HL-60 (cell line): ENCODE measurements around the gene EGLN3.

Experiments
- DNase-seq, 2 experiments: peaks; one replicate each; pipeline ENCODE4 v3.0.0-alpha.2; 2010 to 2020; ENCODE audit warnings: low read depth in 1 of 2, low spot score in 1 of 2
- H3K27ac ChIP-seq: fragments of 250-450 bp; sonication (Bioruptor Pico); replicated peaks from 2 replicates; pipeline ENCODE4 v1.5.1; 2020; ENCODE audit warnings: mild to moderate bottlenecking, moderate library complexity
- H3K27me3 ChIP-seq: fragments of 250-450 bp; sonication (Bioruptor Pico); 2 replicates; pipeline ENCODE4 v1.5.1; 2021; ENCODE audit warnings: mild to moderate bottlenecking, moderate library complexity; ENCODE audit not compliant: insufficient read depth, poor library complexity, severe bottlenecking
- H3K4me3 ChIP-seq: replicated peaks from 2 replicates; pipeline ENCODE4 v1.5.1; 2011; ENCODE audit warnings: mild to moderate bottlenecking, control low read depth, low read length; ENCODE audit not compliant: insufficient read depth
- GABPA ChIP-seq: IDR thresholded peaks from 2 replicates; pipeline ENCODE4 v1.6.1; 2012; ENCODE audit warnings: low read depth
- POLR2AphosphoS5 ChIP-seq: IDR thresholded peaks from 2 replicates; pipeline ENCODE4 v1.6.1; 2012; ENCODE audit warnings: low read depth
- SPI1 ChIP-seq: IDR thresholded peaks from 2 replicates; pipeline ENCODE4 v1.6.1; 2012; ENCODE audit warnings: low read depth, mild to moderate bottlenecking, borderline replicate concordance
- TF ChIP-seq, protein P1 (sequence below): IDR thresholded peaks from 2 replicates; pipeline ENCODE4 v1.6.1; 2012; ENCODE audit warnings: low read depth; ENCODE audit not compliant: insufficient replicate concordance
- TF ChIP-seq, protein P2 (sequence below): IDR thresholded peaks from one replicate; pipeline ENCODE4 v1.5.1; 2011; ENCODE audit warnings: low read length, control low read depth, inconsistent platforms; ENCODE audit not compliant: insufficient read depth

Gene EGLN3

DNA sequence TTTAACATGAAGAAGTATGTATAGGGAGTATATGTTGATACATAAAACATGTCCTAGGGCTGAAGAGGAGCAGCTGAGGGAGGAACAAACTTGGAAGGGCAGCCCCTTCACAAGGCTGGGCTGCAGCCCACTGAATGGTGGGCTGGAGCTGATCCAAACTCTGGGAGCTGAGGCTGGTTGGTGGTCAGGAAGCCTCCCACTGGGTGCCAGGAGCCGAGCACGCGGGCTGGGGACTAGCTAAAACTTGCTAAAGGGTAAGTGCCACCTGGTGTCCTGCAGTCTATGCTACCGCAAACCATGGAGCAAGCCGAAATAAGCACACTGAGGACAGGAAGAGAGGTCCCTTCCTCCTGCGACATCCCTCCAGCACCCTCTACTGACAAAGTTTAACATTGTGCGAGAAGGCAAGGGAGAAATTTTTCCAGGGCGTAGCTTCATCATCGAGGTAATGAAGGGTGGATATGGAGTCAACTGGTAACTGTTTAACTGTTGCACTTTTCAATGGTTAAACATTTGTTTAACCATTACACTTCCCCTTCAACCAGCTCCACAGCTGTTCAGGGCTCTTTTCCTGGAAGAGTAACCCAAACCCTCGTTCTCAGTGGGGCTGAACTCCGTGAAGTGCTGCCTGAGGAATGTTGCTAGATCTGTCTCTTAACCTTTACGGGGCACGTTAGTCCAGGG lies 42.2 kb downstream of the EGLN3 start:
- no peaks in the 10 kb centered on the region for H3K27me3 ChIP-seq
- H3K27ac ChIP-seq: no peak overlapping the region
- DNase-seq: no peak

DNA sequence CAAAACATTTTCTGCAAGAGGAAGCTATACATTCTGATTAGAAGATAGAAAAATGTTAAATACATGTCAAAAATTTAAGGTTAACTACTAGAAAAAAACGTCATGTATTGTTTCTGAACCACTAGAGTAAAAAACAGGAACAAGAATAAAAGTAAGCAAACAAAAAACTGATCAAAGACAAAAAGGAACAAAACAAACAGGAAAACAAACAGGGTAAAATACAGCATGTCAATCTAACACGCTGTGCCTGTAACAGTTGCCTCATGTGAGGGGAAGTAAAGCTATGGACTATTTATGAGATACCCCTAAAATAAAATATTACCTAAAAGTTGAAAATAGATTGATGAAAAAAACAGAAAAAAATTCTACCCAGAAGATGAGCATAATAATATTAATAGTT lies 43.9 kb downstream of the EGLN3 start:
- no peak for TF ChIP-seq POLR2AphosphoS5
- no peak for TF ChIP-seq GABPA
- TF ChIP-seq SPI1: no peak
- TF ChIP-seq, protein P1, sequence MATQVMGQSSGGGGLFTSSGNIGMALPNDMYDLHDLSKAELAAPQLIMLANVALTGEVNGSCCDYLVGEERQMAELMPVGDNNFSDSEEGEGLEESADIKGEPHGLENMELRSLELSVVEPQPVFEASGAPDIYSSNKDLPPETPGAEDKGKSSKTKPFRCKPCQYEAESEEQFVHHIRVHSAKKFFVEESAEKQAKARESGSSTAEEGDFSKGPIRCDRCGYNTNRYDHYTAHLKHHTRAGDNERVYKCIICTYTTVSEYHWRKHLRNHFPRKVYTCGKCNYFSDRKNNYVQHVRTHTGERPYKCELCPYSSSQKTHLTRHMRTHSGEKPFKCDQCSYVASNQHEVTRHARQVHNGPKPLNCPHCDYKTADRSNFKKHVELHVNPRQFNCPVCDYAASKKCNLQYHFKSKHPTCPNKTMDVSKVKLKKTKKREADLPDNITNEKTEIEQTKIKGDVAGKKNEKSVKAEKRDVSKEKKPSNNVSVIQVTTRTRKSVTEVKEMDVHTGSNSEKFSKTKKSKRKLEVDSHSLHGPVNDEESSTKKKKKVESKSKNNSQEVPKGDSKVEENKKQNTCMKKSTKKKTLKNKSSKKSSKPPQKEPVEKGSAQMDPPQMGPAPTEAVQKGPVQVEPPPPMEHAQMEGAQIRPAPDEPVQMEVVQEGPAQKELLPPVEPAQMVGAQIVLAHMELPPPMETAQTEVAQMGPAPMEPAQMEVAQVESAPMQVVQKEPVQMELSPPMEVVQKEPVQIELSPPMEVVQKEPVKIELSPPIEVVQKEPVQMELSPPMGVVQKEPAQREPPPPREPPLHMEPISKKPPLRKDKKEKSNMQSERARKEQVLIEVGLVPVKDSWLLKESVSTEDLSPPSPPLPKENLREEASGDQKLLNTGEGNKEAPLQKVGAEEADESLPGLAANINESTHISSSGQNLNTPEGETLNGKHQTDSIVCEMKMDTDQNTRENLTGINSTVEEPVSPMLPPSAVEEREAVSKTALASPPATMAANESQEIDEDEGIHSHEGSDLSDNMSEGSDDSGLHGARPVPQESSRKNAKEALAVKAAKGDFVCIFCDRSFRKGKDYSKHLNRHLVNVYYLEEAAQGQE: no peak
- TF ChIP-seq, protein P2, sequence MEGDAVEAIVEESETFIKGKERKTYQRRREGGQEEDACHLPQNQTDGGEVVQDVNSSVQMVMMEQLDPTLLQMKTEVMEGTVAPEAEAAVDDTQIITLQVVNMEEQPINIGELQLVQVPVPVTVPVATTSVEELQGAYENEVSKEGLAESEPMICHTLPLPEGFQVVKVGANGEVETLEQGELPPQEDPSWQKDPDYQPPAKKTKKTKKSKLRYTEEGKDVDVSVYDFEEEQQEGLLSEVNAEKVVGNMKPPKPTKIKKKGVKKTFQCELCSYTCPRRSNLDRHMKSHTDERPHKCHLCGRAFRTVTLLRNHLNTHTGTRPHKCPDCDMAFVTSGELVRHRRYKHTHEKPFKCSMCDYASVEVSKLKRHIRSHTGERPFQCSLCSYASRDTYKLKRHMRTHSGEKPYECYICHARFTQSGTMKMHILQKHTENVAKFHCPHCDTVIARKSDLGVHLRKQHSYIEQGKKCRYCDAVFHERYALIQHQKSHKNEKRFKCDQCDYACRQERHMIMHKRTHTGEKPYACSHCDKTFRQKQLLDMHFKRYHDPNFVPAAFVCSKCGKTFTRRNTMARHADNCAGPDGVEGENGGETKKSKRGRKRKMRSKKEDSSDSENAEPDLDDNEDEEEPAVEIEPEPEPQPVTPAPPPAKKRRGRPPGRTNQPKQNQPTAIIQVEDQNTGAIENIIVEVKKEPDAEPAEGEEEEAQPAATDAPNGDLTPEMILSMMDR: no peak
- no peaks in the 10 kb centered on the region for H3K27me3 ChIP-seq

More for the DNA sequence above, 42.2 kb downstream of the EGLN3 start:
- TF ChIP-seq GABPA (no peak), SPI1 (no peak), POLR2AphosphoS5 (no peak)
- TF ChIP-seq, protein P1: no peak
- TF ChIP-seq, protein P2: no peak
- H3K4me3 ChIP-seq: no peak overlapping the region

DNA sequence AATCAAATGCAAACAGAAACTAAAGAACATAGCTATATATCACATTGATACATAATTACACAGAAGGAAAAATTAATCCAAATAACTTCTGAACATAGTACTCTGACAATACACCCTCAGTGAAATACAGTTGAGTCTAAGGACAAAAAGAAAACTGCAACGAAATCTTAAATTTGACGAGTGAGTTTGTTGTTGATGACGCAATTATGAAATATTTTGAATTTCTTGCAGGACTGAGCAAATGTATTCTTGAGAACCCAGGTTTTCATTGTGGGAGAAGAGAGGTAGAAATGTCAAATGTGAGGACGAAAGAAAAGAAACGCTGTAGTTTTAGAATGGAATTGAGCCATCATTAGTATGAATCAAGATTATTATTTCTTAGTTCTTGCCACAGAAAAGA lies 46.3 kb downstream of the EGLN3 start:
- H3K27ac ChIP-seq: no peak overlapping the region
- no peaks in the 10 kb centered on the region for H3K27me3 ChIP-seq
- TF ChIP-seq, protein P2: no peak
- TF ChIP-seq GABPA (no peak), POLR2AphosphoS5 (no peak), SPI1 (no peak)
- TF ChIP-seq, protein P1: no peak
- H3K4me3 ChIP-seq: no peak overlapping the region
- no peak for DNase-seq

More for the DNA sequence above, 43.9 kb downstream of the EGLN3 start:
- Histone ChIP-seq H3K4me3 (no peak overlapping the region), H3K27ac (no peak overlapping the region)
- no peak for DNase-seq
